HG02884 (cell line): ENCODE data around the gene LCORL.
A peak's percentile ranks its signal among the peaks of the same experiment; 100 is the strongest.

Experiments used
- ATAC-seq: cut with Tn5 transposase; IDR thresholded peaks from one replicate; pipeline ENCODE4 v1.9.1; 2021; ENCODE audit warnings: mild to moderate bottlenecking, moderate library complexity; ENCODE audit not compliant: unreplicated experiment

LCORL gene

DNA sequence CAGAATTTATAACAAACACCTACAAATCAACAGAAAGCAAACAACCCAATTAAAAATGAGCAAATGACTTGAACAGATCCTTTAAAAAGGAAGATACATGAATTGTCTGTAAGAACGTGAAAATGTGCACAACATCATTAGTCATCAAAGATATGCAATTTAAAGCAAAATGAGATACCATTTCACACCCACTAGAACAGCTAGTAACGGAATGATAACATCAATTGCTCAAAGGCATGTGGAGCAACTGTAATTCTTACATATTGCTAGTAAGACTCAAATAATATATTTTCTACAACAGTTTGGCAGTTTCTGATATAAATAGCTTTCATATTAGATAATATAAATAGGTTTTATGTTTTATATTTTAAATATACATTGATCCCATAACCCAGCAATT, 82.5 kb downstream of the LCORL start:
- no peak for ATAC-seq

DNA sequence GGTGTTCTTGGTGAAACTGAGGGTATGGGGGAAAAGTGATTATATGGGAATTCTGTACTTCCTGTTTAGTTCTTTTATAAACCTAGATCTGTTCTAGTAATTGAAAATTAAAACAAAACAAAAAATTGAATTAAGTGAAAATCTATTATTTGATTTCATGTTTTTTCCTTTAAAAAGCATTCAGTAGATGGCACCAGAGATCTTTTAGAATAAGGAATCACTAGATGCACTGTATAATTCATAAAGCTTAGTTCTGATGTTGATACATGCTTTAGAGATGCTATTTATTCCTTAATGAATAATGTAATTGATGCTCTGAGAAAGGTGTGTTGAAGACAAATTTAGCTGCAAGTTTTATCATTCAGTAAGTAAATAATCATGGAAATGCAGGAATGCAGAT, 87.3 kb downstream of the LCORL start:
- no peak for ATAC-seq

DNA sequence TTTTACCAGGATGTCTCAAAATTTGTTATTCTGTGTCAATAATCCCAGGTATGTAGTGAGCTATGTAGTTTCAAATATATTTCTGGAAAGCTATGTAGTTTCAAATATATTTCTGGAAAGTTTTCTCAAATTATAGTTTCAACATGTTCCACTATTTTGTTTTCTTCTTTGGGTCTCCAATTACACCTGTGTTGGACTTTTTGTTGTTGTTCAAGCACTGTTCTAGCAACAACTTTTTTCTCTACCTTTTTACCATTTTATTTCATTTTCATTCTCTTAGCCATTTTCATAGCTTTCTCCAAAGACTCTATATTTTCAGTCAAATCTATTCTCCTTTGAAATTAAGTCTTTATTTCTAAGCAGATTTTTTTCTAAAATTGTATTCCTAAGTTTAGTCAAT, 88.4 kb downstream of the LCORL start:
- ATAC-seq = no peak

DNA sequence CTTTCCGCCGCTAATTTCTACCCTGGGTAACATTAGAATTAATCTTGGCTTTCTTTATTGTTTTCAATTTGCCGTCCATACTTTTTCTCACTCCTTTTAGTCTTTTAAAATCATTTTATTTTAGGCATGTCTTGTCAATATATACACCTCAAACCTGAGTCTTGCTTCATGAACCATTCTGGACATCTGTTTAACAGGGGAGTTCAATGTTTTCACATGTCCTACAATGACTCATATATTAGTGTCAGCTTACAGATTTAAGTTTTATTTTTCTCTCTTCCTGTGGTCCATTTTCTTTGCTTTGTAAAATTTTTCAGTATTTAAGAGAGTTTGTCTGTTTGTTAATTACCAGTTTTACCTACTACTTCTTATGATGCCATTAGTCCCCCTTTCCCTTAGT, 89.5 kb downstream of the LCORL start:
- ATAC-seq = no peak

DNA sequence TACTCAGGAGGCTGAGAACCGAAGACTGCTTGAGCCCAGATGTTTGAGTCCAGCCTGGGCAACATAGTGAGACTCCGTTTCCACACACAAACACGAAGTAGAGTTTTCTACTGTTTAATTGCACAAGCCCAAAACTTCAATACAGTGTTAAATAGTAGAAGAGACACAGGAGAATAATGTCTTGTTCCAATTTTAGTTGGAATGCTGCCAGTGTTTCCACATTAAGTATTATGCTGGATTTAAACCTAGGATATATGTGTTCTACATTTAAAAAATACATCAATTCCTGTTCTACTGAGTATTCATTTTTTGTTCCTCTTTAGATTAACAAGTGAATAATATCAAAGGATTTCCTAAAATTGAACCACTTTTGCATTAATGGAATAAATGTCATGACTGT, 91.3 kb downstream of the LCORL start:
- ATAC-seq = no peak

DNA sequence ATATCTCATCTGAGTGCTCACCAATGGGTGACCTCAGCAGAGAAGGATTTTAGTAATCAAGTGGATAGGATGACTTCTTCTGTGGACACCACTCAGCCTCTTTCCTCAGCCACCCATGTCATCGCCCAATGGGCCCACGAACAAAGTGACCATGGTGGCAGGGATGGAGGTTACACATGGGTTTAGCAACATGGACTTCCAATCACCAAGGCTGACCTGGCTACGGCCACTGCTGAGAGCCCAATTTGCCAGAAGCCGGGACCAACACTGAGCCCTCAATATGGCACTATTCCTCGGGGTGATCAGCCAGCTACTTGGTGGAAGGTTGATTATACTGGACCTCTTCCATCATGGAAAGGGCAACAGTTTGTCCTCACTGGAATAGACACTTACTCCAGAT, 97.4 kb downstream of the LCORL start:
- no peak for ATAC-seq

DNA sequence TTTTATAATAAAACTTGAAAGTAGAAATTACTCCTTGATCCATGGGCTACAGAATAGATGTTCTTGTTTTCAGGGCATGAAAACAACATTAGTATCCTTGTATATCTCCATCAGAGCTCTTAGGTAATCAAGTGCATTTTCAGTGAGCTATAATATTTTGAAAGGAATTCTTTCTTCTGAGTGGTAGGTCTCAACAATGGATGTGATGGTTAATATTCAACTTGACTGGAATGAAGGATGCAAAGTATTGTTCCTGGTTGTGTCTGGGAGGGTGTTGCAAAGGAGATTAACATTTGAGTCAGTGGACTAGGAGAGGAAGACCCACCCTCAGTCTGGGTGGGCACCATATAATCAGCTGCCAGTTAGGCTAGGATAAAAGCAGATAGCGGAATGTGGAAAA, 100.1 kb downstream of the LCORL start:
- ATAC-seq = no peak

DNA sequence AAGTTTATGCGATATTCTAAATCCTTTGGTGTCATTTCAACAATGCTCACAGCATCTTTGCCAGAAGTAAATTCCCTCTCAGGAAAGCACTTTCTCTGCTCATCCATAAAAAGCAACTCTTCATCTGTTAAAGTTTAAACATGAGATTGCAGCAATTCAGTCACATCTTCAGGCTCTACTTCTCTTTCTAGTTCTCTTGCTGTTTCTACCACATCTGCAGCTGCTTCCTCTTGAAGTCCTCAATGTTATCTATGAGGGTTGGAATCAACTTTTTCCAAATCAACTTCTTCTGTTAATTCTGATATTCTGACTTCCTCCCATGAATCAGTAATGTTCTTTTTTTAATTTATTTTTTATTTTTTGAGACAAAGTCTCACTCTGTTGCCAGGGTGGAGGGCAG, 100.9 kb downstream of the LCORL start:
- ATAC-seq = no peak

DNA sequence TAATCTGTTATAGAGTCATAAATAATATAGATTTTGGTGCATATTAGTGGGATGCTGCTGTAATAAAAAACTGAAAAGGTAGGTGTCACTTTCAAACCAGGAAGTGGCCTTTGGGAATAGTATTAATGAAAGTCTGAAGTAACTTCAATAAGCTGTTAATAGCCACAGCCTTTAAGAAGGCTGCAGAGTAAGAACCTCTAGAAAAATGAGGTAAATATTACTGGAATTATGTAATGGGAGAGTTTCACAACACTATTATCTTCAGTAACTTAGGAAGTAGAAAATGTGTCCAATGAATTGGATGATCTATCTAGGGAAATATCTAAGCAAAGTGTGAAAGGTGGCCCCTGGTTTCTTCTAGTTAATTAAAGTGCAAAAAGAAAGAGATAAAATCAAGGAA, 106.1 kb downstream of the LCORL start:
- no peak for ATAC-seq

DNA sequence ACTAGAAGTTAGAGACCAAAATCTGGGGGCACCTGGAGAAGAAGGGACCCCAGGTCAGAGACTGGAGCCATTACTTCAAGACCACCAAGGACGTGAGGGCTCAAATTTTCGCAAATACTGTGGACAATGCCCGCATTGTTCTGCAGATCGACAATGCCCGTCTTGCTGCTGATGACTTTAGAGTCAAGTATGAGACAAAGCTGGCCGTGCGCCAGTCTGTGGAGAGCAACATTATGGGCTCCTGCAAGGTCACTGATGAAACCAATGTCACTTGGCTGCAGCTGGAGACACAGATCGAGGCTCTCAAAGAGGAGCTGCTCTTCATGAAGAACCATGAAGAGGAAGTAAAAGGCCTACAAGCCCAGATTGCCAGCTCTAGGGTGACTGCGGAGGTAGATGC, 109.5 kb downstream of the LCORL start:
- no peak for ATAC-seq

DNA sequence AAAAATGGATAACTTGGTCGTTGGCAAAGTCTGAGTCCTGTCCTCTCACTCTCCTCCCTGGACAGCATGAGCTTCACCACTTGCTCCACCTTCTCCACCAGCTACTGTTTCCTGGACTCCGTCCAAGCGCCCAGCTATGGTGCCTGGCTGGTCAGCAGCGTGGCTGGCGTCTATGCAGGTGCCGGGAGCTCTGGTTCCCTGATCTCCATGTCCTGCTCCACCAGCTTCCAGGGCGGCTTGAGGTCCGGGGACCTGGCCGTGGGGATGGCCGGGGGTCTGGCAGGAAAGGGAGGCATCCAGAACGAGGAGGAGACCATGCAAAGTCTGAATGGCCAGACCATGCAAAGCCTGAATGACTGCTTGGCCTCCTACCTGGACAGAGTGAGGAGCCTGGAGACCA, 109.9 kb downstream of the LCORL start:
- ATAC-seq = no peak

DNA sequence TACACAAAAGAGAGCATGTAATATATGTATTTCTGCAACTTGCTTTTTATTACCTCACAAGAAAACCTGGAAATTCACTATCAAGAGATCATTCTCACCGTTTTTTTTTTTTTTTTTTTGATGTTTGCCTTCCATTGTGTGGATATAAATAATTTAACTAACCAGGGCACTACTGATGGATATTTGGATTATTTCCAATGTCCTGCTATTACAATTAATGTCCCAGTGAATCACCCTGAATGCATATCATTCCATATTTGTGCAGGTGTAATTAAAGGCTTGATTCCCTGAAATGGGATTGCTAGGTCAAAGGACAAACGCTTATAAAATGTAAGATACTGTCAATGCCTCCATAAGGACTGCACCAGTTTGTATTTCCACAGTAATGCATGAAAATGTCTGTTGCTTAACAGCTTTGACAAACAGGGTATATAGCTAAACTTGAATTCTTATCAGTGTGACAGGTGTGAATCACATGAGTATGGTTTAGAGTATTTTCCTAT, 123.0 kb downstream of the LCORL start:
- ATAC-seq = no peak

DNA sequence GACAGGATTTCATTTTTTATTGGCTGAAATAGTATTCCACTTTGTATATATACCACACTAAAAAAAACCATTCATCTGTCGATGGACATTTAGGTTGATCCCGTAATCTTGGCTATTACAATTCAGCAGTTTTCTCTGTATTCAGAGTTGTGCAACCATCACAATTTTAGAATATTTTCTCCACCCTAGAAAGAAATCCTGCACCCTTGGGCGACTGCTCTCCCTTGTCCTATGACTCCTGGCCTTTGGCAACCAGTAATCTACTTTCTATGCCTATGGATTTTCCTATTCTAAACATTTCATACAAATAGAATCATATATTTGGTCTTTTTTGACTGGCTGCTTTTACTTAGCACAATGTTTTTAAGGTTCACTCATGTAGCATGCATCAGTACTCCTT, 126.1 kb downstream of the LCORL start:
- ATAC-seq = no peak

DNA sequence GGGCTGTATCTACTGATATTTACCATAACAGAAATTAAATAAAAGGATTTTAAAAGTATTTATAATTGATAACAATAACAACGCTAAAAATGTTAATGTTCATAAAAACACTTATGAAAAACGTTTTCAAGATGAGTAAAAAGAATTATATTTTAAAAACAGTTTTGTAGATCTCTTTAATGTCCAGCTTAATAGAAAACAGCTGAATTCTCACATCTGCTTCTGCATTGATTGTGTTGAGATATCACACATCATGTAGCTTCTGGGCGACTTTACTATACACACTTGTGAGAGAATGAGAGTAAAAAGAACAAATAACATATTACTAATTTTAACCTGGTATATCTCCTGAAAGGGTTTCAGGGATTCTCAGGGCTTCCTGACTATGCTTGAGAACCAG, 127.1 kb downstream of the LCORL start:
- no peak for ATAC-seq

DNA sequence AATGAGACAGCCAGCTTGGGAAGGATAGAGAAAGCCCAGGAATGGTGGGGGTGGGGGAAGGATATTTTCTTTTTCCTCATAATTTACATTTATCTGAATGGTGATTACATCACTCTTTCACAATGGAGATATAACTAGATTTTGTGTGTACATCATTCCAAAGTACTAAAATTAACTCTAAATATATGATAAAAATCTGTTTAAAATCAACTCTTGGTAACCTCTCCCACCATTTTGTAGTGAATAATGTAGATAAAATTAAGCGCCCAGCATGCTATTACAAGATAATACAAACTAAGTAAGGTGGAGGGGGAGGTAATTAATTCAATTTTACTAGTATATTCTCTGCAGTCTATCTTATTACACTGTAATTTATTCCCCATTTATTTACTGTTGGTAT, 131.9 kb downstream of the LCORL start:
- no peak for ATAC-seq

DNA sequence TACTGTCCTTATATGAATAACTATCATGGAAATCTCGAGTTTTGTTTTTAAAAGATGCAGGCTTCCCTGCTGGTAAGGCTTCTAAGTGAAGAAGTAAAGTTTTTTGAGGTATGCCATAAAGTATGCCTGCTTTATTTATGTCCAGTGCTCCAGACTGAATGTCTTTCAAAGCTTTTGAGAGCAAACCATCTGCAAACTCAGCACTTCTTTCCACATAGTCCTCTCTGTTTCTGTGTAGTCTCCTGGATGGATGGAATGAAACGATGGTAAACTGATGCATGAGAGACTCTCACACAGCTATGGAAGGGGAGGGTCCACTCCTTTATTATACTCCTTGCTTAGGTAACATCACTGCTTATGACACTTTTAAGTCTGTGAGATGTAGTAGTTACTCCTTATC, 137.0 kb downstream of the LCORL start:
- ATAC-seq = no peak

DNA sequence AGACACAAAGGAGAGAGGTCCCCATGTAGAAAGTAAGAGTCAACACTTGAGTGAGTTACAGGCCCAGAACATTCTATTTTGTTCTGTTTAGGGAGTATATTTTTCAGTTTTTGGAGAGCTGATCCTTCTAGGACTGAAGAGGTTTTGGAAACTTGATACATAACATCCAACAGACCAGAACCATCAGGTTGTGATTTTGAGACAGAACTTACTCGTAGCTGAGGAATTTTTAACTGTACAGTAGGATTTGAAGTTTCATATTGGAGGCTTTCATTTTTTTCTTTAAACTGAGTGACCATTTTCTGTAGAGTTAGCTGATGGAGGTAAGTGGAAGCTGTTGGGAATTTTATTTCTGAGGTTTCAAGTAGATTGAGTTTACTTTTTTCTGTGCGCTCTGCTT, 137.5 kb downstream of the LCORL start:
- no peak for ATAC-seq

DNA sequence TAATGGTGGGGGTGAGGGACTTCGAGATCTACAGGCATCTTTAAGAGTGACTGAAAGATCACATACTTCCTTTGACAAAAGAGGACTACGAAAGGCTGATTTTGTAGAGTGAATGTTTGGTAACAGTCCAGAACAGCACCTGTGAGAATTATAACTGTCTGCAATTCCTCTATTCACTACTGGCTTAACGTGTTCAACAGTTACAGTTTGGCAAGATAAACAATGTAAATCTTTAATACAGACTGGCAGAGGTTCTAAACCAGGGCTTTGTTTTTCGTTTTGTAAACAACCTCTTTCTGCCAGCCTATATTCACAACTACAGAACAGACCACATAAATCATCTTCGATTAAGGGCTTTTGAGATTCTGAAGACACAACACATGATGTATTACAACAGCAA, 143.9 kb downstream of the LCORL start:
- no peak for ATAC-seq

DNA sequence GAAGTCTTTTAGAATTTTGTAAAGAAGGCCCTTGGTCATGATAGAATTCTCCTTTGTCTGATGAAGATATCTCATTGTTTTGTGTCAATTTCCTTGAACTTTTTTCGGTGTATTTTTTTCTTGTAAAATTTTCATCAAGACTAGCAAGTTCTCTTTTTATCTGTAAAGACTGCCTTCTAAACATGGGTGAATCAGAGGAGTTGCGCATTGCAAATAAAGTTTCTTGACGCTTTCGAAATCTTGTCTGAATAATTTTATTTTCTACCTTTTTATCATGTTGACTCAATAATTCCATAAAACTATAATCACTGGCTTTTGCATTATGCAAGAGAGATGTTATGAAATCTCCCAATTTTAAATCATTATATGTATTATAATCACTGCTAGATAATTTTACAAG, 144.6 kb downstream of the LCORL start:
- ATAC-seq = no peak

DNA sequence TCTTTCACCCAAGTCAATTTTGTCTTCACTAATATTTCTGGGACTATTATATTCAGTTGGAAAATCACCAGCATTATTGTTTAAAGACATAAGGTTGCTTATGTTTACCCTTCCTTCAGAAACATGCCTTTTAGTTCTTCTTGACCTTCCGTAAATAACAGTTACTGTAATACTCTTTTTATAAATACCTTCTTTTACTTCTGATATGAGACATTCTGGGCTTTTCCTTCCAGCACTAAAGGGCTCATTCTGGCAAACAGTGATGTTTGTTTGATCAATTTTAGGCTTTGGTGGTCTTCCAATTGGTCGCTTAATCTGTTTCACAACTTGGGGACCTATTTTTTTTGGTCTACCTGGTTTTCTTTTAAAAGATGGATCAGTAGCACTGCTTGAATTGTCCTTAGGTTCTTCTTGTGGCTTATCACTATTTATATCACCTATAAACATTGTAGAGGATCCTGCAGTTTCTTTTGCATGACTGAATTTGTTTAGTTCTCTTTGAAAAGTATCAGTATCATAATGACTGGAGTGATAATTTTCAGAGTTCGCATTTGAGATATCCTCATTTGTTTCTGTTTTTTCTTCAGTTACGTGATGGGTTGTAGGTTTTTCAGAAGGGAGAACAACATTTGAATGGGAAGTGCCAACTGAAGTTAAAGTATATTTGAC, 146.0 kb downstream of the LCORL start:
- ATAC-seq = peak; percentile 97

DNA sequence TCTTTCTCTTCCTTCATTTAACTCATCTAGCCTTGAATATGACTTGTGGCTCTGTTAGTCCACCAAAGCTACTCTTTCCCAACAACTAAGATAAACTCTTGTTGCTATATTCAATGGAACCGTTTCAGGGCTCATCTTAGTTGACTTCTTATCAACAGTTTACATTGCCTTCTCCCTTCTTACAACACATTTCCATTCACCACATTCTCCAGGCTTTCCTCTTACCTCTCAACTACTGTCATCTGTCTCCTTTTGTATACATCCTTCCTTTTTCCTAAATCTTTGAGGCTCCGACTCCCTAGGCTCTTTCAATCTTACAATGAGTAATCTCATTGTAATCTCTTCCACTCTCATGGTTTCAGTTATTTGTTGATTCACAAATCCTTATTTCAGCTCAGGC, 152.2 kb downstream of the LCORL start:
- no peak for ATAC-seq

DNA sequence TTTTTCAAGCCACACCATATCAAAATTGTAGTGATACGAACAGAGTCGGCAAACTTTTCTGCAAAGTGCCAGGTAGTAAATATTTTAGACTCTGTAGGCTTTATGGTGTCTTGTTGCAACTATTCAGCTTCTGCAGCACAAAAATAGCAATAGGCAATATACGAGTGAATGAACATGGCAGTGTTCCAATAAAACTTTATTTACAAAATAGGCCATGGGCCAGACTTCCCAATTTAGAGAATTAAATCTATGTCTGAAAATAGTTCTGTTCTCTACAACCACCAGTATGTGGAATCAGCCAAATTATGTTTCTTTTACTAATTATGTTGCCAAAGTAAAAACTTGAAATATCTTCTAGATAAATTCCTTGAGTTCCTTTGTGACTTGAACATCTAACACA, 154.3 kb downstream of the LCORL start:
- ATAC-seq = no peak

DNA sequence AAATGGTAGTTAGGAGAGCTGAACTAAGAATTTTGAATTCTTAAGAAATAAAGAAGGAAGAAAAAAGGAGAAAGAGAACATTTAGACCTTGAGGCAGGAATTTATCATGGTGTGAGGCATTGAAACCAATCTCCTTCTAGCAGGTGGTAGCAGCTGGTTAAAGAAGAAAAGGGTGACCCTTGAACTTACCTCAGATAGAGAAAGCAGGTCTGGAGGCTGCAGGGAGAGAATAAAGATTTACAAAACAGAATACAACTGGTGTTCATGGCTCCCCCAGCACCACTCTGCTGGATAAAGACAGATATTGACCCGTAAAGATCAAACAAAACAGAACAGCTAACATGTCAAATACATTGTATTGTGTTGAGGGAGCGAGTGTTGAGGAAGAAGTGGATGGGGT, 154.7 kb downstream of the LCORL start:
- ATAC-seq = no peak
